WTC11 (cell line): ENCODE data around the gene NRG3. TPM values are rescaled to one million over a fixed set of nuclear protein-coding genes. Genes with fewer than 3 reads are reported as not detected.

ENCODE experiments used
- ATAC-seq: fragments of 200-7000 bp; cut with Tn5 transposase; 2 replicates; pipeline ENCODE4 v1.10.0; 2021; ENCODE audit warnings: mild to moderate bottlenecking, moderate library complexity
- CTCF ChIA-PET: fragments of 300-600 bp; sonication (Branson Sonifier 250); formaldehyde crosslinking; loops from one replicate; lab custom pipeline; 2021; ENCODE audit warnings: antibody characterized with exemption; lab: Charles Lee
- POLR2A ChIA-PET: fragments of 350-600 bp; sonication (Branson Sonifier 250); formaldehyde crosslinking; loops from one replicate; lab custom pipeline; 2021; ENCODE audit warnings: antibody characterized with exemption; lab: Charles Lee
- DNase-seq: peaks from one replicate; pipeline ENCODE4 v3.0.0; 2021; ENCODE audit warnings: low spot score
- H3K27ac Mint-ChIP-seq: 2 replicates; pipeline ENCODE4 v1.8.0; 2021; ENCODE audit warnings: mixed read lengths
- H3K27me3 Mint-ChIP-seq: 2 replicates; pipeline ENCODE4 v1.8.0; 2021; ENCODE audit warnings: low read depth, mild to moderate bottlenecking, moderate library complexity, mixed read lengths
- H3K36me3 Mint-ChIP-seq: 2 replicates; pipeline ENCODE4 v1.8.0; 2021; ENCODE audit warnings: mixed read lengths
- H3K4me1 Mint-ChIP-seq: 2 replicates; pipeline ENCODE4 v1.8.0; 2022; ENCODE audit warnings: mixed read lengths
- H3K4me3 Mint-ChIP-seq: 2 replicates; pipeline ENCODE4 v1.8.0; 2021; ENCODE audit warnings: mild to moderate bottlenecking, moderate library complexity, mixed read lengths
- H3K9me3 Mint-ChIP-seq: 2 replicates; pipeline ENCODE4 v1.8.0; 2021; ENCODE audit warnings: mixed read lengths
- ATF1 ChIP-seq: sonication (generic); formaldehyde crosslinking; IDR thresholded peaks from 2 replicates; pipeline ENCODE4 v1.8.1; 2023; ENCODE audit warnings: mild to moderate bottlenecking, moderate library complexity, missing genetic modification reagents
- CBFB ChIP-seq: sonication (generic); formaldehyde crosslinking; IDR thresholded peaks from 2 replicates; pipeline ENCODE4 v1.8.1; 2022; ENCODE audit warnings: mild to moderate bottlenecking, low read depth, missing genetic modification reagents
- CTCF ChIP-seq: fragments of 200-600 bp; IDR thresholded peaks from 2 replicates; pipeline ENCODE4 v1.8.0; 2022; ENCODE audit warnings: antibody characterized with exemption
- EMX1 ChIP-seq: fragments of 250-450 bp; sonication (Bioruptor Pico); IDR thresholded peaks from 2 replicates; pipeline ENCODE4 v1.8.0; 2021; ENCODE audit warnings: mild to moderate bottlenecking
- HMGXB4 ChIP-seq: sonication (generic); formaldehyde crosslinking; IDR thresholded peaks from 2 replicates; pipeline ENCODE4 v1.8.1; 2023; ENCODE audit warnings: mild to moderate bottlenecking, moderate library complexity, missing genetic modification reagents
- JUN ChIP-seq: sonication (generic); formaldehyde crosslinking; IDR thresholded peaks from 2 replicates; pipeline ENCODE4 v1.8.0; 2023; ENCODE audit warnings: mild to moderate bottlenecking, missing genetic modification reagents
- MLX ChIP-seq: sonication (generic); formaldehyde crosslinking; IDR thresholded peaks from 2 replicates; pipeline ENCODE4 v1.8.1; 2023; ENCODE audit warnings: mild to moderate bottlenecking, missing genetic modification reagents, moderate library complexity
- MXD4 ChIP-seq: fragments of 250-450 bp; sonication (Bioruptor Pico); IDR thresholded peaks from 2 replicates; pipeline ENCODE4 v1.8.0; 2021; ENCODE audit warnings: mild to moderate bottlenecking, moderate library complexity, borderline replicate concordance
- NFATC4 ChIP-seq: fragments of 250-450 bp; sonication (Bioruptor Pico); IDR thresholded peaks from 2 replicates; pipeline ENCODE4 v1.9.0; 2021; ENCODE audit warnings: mild to moderate bottlenecking
- NFE2L1 ChIP-seq: sonication (generic); formaldehyde crosslinking; IDR thresholded peaks from 2 replicates; pipeline ENCODE4 v1.8.1; 2023; ENCODE audit warnings: missing genetic modification reagents
- NFYB ChIP-seq: sonication (generic); formaldehyde crosslinking; conservative IDR thresholded peaks from 2 replicates; pipeline ENCODE4 v1.8.0; 2022; ENCODE audit warnings: low read depth, missing genetic modification reagents
- NR2C2 ChIP-seq: sonication (generic); formaldehyde crosslinking; IDR thresholded peaks from 2 replicates; pipeline ENCODE4 v1.8.0; 2022; ENCODE audit warnings: mild to moderate bottlenecking, missing genetic modification reagents
- SP1 ChIP-seq: sonication (generic); formaldehyde crosslinking; conservative IDR thresholded peaks from 2 replicates; pipeline ENCODE4 v1.8.1; 2022; ENCODE audit warnings: missing genetic modification reagents
- ZBTB21 ChIP-seq: sonication (generic); formaldehyde crosslinking; IDR thresholded peaks from 2 replicates; pipeline ENCODE4 v1.8.1; 2023; ENCODE audit warnings: mild to moderate bottlenecking, missing genetic modification reagents, borderline replicate concordance
- ZBTB43 ChIP-seq: sonication (generic); formaldehyde crosslinking; IDR thresholded peaks from 2 replicates; pipeline ENCODE4 v1.8.1; 2023; ENCODE audit warnings: mild to moderate bottlenecking, missing genetic modification reagents
- ZNF121 ChIP-seq: sonication (generic); formaldehyde crosslinking; IDR thresholded peaks from 2 replicates; pipeline ENCODE4 v1.8.0; 2023; ENCODE audit warnings: missing genetic modification reagents
- ZNF416 ChIP-seq: fragments of 250-450 bp; sonication (Bioruptor Pico); IDR thresholded peaks from 2 replicates; pipeline ENCODE4 v1.9.0; 2021; ENCODE audit warnings: mild to moderate bottlenecking, inconsistent platforms
- ZNF512 ChIP-seq: sonication (generic); formaldehyde crosslinking; IDR thresholded peaks from 2 replicates; pipeline ENCODE4 v1.8.1; 2022; ENCODE audit warnings: missing genetic modification reagents, borderline replicate concordance
- ZNF532 ChIP-seq: fragments of 250-450 bp; sonication (Bioruptor Pico); IDR thresholded peaks from 2 replicates; pipeline ENCODE4 v1.9.0; 2021; ENCODE audit warnings: mild to moderate bottlenecking, borderline replicate concordance
- total RNA-seq: library from RNA; stranded (reverse); gene quantifications from 3 replicates; pipeline ENCODE4 v1.2.3, GENCODE V29; 2021

NRG3 gene
- total RNA-seq, 1 experiment from 2014 or later, result 7.0 TPM

GRCh38 chr10:82572744-82573143 lies 697.8 kb downstream of the NRG3 start:
- CTCF ChIA-PET, result interaction anchor here (1.3 kb wide), 1 partner anchor 239 kb away, joined by 4 read pairs; no protein-coding TSS in a partner anchor
- Mint-ChIP-seq H3K27me3 (no peaks in the 10 kb centered on the region), H3K9me3 (no peaks in the 10 kb centered on the region), H3K36me3 (no peaks in the 10 kb centered on the region), H3K4me3 (no peak overlapping the region), H3K4me1 (peaks cover 14% of the 10 kb centered on the region), H3K27ac (peak overlapping the region; percentile 0; the same call in 1 of the 2 replicates)
- ATAC-seq (peak; percentile 32), DNase-seq (no peak)
- no peak for TF ChIP-seq NFE2L1 (CRISPR knock-in tag)
- TF ChIP-seq ZNF532 (CRISPR knock-in tag), result no peak
- TF ChIP-seq ZNF416 (CRISPR knock-in tag), result no peak
- TF ChIP-seq MLX, result no peak
- TF ChIP-seq HMGXB4, result no peak
- no peak for TF ChIP-seq EMX1 (CRISPR knock-in tag)
- TF ChIP-seq CBFB (CRISPR knock-in tag), result no peak
- no peak for TF ChIP-seq JUN (CRISPR knock-in tag)
- no peak for TF ChIP-seq ZBTB21 (CRISPR knock-in tag)
- no peak for TF ChIP-seq NR2C2
- TF ChIP-seq CTCF, result no peak
- TF ChIP-seq ZNF121, result no peak
- TF ChIP-seq ZNF512 (CRISPR knock-in tag), result no peak
- POLR2A ChIA-PET, result no interaction called here

- H3K4me1 Mint-ChIP-seq, result peaks cover 16% of the 10 kb centered on the region
These were observed 699.1 kb downstream of the NRG3 start for GRCh38 chr10:82574081-82574480.

More at GRCh38 chr10:82574081-82574480, 699.1 kb downstream of the NRG3 start:
- DNase-seq (no peak), ATAC-seq (no peak)
- Mint-ChIP-seq H3K4me3 (no peak overlapping the region), H3K36me3 (no peaks in the 10 kb centered on the region), H3K9me3 (no peaks in the 10 kb centered on the region), H3K27me3 (no peaks in the 10 kb centered on the region), H3K27ac (no peak overlapping the region)
- no peak for TF ChIP-seq NFATC4 (CRISPR knock-in tag)
- no peak for TF ChIP-seq ZBTB43 (CRISPR knock-in tag)
- TF ChIP-seq SP1 (CRISPR knock-in tag), result no peak
- no peak for TF ChIP-seq MXD4 (CRISPR knock-in tag)
- no peak for TF ChIP-seq ZNF532 (CRISPR knock-in tag)
- no peak for TF ChIP-seq NFYB (CRISPR knock-in tag)
- no peak for TF ChIP-seq ATF1 (CRISPR knock-in tag)
- CTCF ChIA-PET, result no interaction called here
- POLR2A ChIA-PET, result no interaction called here
